HG03066 (cell line): ENCODE data around the gene EDAR.

ENCODE experiments used
- ATAC-seq: cut with Tn5 transposase; IDR thresholded peaks from one replicate; pipeline ENCODE4 v1.9.1; 2021; ENCODE audit warnings: low read depth; ENCODE audit not compliant: unreplicated experiment

The EDAR gene

GRCh38 chr2:108988796-108989713, at the start of gene EDAR:
Gene EDAR, minus strand, starts transcription at chr2:108989220. Its CDS starts 58,206 bp downstream, at chr2:108931014.
- no peak for ATAC-seq

DNA sequence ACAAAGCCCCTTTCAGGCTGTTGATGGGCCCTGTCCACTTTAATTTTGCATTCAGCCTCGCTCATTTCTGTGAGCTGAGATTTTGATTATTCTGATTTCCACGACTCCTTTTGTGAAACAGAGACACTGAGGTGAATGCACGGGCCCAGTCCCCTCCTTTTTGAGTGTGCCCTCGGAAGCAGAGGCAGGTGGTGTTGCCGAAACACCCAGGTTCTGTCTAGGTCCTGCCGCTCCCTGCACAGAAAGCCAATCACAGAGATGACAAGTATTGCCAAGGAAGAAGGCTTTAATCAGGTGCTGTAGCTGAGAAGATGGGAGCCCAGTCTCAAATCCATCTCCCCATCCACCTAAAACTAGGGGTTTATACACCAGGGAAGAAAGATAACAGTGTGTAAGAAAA, 44.2 kb upstream of the EDAR start:
- no peak for ATAC-seq

DNA sequence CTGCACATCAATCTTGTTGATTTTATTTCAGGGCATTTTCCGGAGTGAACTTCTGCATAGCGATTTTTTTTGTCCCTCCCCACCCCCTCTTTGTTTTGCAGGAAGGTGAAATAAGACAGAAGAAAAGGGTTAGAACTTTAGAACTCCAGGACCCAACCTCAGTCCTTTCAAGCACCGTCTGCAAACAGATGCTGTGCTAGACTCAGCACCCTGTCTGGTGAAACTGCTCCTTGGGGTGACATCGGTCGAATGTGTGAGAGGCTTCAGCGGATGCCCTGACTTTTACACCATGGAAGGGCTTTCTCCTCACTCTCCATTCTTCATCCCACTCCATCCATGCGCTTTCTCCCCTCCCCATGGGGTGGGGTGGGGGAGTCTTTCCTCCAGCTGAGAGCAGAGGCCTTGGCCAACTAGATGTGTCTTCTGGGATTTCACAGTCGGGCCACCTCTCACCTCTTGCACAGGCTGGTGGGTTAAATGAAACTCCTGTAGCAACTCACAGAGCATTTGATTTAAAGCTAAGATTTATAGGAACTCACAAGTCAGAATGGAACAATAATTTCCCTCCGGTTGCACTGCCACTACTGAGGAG, 43.3 kb upstream of the EDAR start:
- no peak for ATAC-seq

DNA sequence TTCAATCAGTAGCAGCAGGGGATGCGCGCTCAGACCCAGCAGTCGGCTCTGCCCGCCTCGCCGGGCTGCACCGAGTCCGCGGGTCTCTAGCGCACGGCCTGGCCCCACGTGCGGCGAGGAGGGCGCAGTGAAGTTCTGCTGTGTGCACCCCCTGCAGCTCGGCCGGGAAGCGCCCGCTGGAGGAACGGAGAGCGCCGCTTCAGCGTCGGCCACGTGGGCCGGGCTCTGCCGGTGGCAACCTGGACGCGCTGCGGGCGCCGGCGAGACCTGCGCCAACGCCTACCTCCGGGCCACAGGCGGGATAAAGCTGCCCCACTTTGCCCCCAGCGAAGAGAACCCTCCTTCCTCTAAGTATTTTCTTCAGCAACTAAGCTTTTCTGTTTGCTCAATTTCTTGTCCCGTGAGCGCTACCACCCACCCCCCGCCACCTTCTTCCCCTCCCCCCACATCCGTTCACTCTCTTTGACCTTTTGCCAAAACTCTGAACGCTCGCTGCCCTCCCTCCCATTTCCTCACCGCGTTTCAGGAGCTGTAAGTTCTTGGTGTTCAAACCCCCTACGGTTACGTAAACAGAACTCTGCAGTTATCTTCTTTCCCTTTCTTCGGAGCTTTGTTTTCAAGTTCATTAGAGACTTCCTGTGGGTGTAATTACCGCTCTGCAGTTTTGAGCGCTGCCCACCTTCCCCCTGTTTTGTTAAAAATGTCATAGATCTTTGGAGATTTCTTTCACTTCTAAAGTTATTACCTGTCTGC, 42.6 kb upstream of the EDAR start:
- no peak for ATAC-seq

DNA sequence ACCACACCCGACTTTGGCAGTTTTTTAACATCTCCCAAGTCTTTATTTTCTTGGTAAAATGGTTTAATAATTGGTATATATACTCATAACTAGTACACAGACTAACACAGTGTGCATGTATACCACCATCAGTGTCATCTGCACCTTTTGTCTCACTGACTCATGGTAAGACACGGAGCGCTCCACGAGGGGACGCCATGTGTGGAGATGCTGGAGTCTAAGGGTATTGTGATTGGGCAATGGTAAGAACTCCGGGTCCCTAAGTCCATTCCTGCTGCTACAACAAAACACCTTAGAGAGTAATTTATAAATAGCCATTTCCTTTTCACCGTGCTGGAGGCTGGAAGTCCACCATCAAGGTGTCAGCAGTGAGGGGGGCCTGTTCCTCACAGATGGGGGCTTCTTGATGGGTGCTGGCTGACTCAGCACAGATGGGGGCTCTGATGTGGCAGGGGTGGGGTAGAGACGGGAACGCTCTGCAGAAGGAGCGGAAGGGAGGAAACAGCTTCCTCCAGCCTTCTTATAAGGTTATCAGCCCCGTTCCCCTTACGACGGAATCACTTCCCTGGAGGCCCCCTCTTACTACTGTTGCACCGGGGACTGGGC, 42.0 kb upstream of the EDAR start:
- no peak for ATAC-seq

DNA sequence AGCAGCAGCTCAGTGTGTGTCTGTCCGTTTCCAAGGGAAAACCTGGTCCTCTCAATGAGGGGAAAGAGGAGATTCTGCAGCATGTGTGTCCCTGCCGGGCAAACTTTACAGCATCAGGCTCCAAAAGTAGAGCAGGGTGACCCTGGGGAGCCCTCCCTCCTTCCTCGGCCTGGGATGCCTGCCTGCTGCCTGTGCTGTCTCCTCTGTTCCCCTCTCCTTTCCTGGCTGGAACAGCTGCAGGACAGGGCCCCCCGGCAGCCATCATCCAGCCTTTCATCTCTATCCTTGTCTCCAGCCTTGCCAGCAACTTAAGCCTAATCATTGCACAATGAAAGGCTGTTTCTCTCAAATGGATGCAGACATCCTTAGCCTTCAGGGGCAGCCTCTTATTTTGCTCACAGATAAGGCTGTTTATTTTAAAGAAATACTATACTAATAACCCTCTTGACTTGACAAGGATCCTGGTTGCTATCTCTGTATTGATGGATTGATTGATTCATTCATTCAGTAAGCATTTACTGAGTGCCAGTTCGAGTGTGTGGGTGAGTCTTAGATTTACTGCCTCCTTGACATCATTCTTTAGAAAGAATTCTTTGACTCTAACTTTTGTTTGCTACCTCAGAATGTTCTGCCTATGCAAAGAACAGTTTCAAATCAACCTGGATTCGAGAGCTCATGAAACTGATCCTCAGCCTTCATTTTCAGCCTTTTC, 40.6 kb upstream of the EDAR start:
- no peak for ATAC-seq

DNA sequence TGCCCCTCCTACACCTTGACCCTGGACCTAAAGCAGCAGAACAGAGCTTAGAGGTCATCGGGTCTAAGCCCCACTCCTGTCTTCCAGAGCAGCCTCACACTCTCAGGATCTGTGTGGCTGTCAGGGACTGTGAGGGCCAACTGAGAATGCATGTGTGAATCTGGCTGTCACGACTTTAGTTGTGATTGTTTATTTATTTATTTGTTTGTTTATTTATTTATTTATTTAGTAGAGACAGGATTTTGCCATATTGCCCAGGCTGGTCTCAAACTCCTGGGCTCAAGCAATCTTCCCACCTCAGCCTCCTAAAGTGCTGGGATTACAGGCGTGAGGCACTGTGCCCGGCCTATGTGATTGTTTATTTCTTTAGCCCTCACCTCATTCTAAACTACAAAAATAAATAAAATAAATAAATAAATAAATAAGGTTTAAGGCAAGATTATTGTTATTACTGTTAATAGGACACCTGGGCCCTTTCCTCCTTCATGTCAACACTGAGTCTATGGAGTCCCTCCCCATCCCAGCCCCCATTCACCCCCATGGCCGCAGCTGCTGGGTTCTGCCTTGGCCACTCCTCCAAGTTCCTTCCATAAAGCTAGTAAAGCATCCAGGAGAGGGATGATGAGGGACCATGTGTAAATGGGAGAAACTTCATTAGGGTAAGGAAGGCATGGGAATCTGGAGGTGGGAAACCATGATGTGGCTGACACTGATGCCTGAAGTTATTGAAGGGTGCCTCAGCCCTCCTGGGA, 39.9 kb upstream of the EDAR start:
- ATAC-seq: no peak

DNA sequence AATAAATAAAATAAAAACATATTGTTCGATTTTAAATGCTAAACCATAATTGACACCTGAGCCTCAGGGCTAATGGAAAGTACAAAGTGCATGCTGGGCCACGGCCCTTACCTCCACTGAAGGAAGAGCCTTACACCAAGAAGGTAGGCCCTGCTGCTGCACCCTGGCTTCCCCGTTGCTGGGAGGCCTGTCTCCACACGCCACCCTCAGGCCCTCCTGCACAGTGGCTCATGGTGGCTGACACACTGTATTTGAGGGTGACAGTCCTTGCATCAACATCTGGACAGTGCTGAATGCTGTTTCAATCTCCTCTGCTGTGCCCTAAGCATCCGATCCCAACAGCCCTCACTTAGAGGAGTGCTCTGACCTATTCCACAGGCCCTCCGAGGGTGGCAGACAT, 39.3 kb upstream of the EDAR start:
- no peak for ATAC-seq

DNA sequence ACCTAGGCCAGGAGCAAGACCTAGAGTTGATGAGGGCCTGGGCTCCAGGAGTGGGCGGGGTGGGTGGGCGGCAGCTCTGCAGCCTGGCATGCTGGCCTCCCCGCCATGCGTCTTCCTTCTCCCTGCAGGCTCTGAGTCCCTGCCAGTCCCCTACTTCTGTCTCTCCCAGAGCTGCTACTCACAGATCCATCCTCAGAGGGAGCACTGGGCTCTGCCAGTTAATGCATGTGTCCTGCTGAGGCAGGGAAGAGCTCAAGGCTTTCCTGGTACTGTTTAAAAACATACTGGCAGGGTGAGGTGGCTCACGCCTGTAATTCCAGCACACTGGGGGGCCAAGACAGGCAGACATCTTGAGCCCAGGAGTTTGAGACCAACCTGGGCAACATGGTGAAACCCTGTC, 38.7 kb upstream of the EDAR start:
- no peak for ATAC-seq

- no peak for ATAC-seq
Measured at GRCh38 chr2:109024477-109024876, 35.5 kb upstream of the EDAR start.

- no peak for ATAC-seq
Measured at GRCh38 chr2:109021895-109022300, 32.9 kb upstream of the EDAR start.

DNA sequence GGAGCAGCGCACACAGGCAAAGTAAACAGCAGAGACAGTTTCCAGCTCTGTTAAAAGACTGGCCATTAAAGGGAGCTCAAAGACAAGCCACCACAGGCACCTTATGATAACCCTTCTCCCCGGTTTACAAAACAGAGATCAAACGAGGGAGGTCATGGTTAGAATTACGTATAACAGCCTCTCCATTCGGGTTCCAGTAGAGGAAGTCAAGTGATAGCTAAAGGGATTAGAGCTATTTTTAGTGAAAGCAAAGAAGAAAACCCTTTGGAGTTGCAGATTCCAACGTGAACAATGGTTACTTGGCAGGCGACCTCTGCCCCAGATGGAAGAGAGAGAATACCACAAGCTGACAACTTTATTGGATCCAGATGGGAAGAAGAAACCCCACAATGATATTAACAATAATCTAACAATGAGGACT, 31.2 kb upstream of the EDAR start:
- ATAC-seq: no peak

GRCh38 chr2:109018452-109018851, 29.4 kb upstream of the EDAR start:
- no peak for ATAC-seq

- ATAC-seq: no peak
Measured at GRCh38 chr2:109017017-109017416, 28.0 kb upstream of the EDAR start.

- ATAC-seq: no peak
Measured at GRCh38 chr2:109016376-109016775, 27.4 kb upstream of the EDAR start.

DNA sequence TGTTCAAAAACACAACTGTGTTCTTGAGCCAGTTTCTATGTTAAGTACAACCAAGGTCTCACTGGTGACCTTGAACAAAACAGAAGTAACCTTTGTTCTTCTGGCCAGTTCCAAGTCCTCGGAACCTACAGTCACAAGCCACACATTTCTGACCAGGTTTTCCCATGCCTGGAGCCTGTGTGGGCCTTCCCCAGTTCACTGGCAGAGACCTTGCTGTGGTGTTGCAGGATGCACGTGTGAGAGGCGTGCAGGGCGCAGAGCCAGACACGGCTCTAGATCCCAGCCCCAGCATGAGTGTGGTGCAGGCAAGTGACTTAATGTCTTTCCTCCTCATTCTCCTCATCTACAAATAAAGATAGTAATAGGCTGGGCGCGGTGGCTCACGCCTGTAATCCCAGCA, 25.5 kb upstream of the EDAR start:
- no peak for ATAC-seq

DNA sequence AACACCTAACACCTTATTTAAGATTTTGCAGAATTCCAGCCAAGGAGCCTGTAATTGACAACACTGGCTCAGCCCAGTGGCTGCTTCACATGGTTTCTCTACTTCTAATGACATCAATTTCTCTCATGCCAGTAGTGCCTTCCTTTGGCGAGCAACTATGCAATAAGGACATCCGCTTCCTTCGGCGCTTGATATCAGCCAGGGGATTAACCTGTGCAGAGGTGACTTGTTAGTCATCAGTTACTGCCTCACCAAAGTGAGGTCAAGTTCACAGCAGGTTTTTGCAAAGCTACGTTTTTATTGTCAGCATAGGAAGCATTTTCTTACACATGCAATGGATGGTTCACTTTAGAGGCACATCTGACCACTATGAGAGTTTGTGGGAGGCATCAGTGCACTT, 24.0 kb upstream of the EDAR start:
- ATAC-seq: no peak

DNA sequence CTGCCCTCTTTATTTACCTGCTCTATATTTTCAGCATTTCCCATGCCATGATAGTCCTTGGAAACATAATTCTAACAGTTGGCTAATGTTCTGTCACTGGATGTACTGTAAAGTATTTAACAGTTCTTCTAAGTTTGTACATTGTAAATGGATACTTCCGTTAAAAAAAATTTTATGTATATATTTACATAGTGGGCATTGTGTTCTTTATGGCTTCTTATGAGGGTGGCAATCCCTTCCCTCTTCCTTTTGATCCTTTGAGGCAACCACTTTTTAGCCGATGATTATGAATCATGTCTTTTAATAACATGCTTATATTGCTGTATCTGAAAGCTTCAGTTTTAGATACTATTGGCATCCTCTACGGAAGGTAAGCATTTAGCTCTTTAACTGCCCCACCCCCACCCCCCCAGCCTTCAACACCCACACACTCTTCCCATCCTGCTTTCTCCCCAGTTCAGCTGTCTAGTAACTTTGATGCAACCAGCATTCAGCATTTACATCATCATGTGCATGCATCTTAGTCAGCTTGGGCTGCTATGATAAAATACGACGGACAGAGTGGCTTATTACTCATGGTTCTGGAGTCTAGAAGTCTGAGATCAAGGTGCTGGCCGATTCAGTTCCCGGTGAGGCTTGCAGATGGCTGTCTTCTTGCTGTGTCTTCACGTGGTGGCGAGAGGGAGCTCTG, 21.0 kb upstream of the EDAR start:
- ATAC-seq: no peak

- ATAC-seq: no peak
Measured at GRCh38 chr2:109006971-109007370, 18.0 kb upstream of the EDAR start.
